ENCODE measurements around the gene GPATCH4.

- TF ChIP-seq CTCF (IDR thresholded peaks at IDR 0.05) (no peak), POLR2A (IDR thresholded peaks at IDR 0.05) (no peak), EP300 (IDR thresholded peaks at IDR 0.05; ENCODE audit: low read depth) (no peak)
Observed at GRCh38 chr1:156556354-156556753, 44.9 kb downstream of the GPATCH4 start.

All from transverse colon (tissue), 3 donors.